GM10266 (cell line): Measurements from ENCODE around the gene ADAMTS4.

Experiments
- DNase-seq: peaks from one replicate; pipeline ENCODE4 v3.0.0; 2012; ENCODE audit errors: extremely low spot score
- TF ChIP-seq, protein P1 (sequence below): IDR thresholded peaks from 2 replicates; pipeline ENCODE4 v1.5.1; 2012; ENCODE audit warnings: mild to moderate bottlenecking, low read depth; ENCODE audit not compliant: control insufficient read depth, insufficient read depth; ENCODE audit errors: missing control alignments

Gene ADAMTS4

DNA sequence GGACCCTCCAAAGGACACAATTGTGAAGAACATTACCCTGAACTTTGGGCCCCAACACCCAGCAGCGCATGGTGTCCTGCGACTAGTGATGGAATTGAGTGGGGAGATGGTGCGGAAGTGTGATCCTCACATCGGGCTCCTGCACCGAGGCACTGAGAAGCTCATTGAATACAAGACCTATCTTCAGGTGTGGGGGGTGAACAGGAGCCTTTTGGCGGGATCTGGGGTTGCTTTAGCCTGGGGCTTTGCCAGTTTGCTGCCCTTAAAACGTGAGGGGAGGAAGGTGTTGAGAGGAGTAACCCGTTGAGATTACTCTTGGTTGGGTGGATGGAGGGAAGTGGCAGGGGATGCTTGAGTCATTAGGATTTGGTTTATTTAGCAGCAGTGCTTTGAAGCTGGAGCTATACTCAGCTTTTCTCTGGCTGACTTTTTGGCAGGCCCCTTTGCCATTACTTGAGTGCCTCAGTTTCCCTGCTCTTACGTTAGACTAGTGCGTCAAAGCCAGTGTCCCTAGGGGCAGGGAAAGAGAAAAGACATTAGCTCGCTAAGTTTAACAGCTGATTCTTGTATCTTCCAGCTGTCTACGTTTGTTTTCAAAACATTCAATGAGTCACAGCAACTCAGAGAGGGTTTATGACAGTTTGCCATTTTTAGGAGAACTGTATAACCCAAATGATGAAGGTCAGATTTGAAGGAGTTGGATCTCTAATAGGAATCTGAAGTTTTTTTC, 7.7 kb upstream of the ADAMTS4 start:
- DNase-seq, result no peak
- TF ChIP-seq, protein P1, sequence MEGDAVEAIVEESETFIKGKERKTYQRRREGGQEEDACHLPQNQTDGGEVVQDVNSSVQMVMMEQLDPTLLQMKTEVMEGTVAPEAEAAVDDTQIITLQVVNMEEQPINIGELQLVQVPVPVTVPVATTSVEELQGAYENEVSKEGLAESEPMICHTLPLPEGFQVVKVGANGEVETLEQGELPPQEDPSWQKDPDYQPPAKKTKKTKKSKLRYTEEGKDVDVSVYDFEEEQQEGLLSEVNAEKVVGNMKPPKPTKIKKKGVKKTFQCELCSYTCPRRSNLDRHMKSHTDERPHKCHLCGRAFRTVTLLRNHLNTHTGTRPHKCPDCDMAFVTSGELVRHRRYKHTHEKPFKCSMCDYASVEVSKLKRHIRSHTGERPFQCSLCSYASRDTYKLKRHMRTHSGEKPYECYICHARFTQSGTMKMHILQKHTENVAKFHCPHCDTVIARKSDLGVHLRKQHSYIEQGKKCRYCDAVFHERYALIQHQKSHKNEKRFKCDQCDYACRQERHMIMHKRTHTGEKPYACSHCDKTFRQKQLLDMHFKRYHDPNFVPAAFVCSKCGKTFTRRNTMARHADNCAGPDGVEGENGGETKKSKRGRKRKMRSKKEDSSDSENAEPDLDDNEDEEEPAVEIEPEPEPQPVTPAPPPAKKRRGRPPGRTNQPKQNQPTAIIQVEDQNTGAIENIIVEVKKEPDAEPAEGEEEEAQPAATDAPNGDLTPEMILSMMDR, result no peak

DNA sequence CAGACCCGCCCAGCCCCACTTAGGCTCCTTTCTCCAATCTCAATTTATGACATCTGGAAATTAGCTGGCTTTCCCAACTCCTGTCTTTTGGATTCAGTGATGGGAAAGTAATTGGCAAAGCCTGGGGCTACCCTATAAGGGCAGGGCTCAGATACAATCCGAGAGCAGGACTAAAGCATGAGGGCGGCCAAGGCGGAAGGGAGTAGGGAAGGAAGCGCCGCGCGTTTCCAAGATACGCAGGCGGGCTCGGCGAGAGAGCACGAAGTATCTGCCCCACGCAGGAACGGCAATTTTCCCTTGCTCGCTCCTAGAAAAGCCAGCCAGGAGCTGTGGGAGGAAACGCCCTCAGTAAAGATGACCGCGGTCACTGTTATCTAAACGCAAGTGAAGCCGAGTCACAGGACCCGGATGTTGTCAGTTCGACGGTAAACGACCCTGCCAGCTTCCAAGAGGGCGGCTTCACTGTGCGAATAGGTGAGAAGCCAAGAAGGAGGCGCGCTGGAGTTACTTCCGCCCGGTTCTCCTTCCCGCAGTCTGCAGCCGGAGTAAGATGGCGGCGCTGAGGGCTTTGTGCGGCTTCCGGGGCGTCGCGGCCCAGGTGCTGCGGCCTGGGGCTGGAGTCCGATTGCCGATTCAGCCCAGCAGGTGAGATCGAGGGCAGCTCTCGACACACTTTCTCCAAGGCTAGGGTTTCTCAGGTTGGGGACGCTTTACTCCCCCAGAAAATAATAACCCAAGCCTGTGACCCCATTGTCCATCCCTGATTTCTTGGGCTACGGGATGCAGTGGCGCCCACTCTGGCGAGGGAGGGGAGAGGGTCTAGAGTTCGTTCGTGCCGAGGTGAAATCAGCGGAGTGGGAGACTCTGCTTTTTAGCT, 3.2 kb upstream of the ADAMTS4 start, which contains the start of gene NDUFS2:
TSS of gene NDUFS2 (plus strand) at position 532 of the 877 bp plus-strand sequence. CDS start at position 551, 19 bp downstream.
- DNase-seq, result peak; percentile 92
- TF ChIP-seq, protein P1, result peak; percentile 30

DNA sequence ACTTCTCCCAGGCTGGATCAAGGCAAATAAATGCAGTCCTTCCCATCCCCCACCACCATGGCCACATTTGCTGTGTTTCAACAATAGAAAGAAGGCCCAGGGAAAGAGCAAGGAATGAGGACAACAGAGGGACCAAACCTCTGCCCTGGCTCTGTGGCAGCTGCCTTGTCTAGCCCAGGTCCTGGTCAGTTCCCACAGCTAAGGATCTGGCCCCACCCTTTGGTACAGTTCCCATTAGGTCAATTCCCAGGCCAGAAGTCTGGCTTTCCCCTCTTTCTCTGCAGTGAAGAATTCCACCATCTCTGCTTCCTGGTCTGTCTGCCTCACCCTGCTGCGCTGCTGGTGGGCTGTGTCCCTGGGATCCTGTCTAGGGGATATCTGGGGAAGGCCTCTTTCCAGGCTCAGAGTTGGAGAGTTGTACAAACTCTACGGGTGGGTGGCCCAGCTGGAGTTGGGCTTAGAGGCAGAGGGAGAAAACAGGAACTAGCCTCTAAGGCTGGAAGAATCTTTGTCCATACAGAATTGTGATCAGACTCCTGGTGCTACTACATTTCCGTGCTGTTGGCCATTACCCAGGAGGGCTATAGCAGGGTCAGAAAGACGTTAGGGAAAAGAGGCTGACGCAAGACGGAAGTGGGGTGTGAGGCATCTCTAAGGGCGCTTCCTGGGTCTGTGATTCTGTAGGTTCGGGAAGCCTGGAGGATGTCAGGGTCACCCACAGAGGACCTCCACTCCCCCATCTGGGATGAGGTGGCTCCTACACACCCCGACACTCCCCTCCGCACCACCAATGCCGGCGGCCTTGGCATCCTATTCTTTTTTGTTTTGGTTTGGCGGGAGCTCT, 2.4 kb upstream of the ADAMTS4 start:
- DNase-seq, result no peak
- TF ChIP-seq, protein P1, result no peak

DNA sequence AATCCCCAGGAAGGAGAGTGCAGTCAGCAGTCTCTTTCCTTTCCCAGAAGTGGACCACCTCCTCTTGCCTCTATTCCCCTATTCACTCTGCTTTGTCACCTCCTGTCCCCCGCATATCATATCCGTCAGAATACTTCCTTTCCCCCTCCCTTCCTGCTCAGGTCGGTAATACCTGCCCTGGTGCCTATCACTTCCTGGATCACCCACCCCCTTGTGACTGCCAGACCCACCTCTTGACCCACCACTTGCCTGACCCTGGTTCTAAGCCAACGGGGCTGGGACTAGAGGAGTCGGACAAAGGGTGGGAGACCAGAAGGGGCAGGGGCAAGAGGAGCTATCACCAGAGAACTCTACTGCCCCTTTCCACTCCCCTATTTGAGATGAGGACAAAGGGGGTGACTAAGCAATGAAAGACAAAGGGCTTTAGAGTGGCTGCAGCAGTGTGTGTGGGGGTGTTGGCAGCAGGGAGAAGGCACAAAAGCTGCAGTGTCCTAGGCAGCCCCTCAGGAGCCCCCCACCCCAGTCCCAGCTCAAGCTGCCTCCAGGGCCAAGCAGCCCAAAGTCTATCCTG, 1.7 kb upstream of the ADAMTS4 start:
- no peak for DNase-seq
- TF ChIP-seq, protein P1, result no peak

DNA sequence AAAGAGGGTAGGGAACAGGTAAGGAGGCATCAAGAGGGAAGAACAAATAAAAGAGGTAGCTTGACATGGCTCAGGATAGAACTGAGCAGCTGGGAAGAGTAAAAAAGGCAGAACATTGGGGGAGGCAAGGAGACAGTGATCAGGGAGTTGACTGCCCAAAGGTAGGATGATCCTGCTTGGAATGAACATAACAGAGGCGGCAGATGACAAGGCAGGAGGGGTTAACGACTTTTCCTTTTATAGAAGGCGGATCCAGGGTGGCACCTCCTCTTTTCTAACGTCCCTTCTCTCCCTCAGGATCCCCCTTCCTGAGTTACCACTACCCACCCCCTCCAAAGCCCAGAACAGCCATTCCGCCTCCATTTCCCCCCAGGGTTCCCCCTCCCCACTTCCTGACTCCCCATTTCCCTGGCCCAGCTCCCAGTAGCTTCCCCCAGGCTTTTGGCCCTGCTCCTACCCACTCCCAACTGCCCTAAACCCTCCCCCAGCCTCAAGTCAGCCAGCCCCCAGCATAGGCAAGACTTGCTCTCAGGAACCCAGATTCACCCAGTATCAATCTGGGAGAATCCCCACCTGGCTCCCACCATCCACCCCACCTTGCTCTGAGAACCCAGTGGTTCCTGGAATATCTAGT, 769 bp upstream of the ADAMTS4 start:
- no peak for DNase-seq
- TF ChIP-seq, protein P1, result no peak

DNA sequence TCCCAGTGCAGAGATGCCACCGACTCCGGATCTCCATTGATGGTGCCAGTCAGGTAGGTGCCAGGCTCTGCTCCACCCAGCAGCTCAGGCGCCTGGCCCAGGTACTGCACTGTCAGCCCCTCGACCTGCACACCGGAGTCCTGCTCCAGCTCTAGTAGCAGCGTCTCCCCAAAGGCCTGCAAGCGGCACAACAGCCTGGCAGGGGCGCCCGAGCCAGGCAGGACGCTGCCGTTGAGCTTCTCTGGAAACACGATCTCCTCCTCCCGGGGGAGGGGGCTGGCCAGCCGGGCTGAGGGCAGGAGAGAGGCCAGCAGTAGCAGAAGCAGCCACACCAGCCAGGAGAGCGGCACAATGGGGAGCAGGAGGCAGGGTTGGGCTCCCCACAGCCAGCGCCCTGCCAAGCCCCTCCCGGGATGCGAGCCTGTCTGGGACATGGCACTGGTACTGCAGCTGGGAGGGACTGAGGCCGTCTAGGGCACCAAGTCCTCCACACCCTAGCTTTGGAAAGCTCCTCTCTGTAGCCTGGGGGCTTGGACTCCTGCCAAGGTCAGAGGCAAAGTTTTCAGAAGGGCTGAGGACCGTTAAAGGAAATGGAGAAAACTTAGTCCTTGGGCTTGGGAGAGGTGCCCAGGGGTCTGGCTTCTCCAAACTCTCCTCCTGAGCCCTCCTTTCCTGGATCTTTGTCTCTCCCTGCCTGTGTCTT, 509 bp downstream of the ADAMTS4 start:
- TF ChIP-seq, protein P1, result no peak
- no peak for DNase-seq
